H1 (cell line): ENCODE data around the gene CAP2. TPM values are rescaled to one million over a fixed set of nuclear protein-coding genes. Genes with fewer than 3 reads are reported as not detected.

ENCODE experiments used
- CTCF ChIA-PET: fragments of 300-600 bp; sonication (Branson Sonifier 250); formaldehyde crosslinking; loops from one replicate; lab custom pipeline; 2021; ENCODE audit not compliant: partially characterized antibody; lab: Charles Lee
- POLR2A ChIA-PET: fragments of 300-600 bp; sonication (Branson Sonifier 250); formaldehyde crosslinking; loops from one replicate; lab custom pipeline; 2021; ENCODE audit warnings: inconsistent platforms; ENCODE audit not compliant: partially characterized antibody; lab: Charles Lee
- DNase-seq, 2 experiments: peaks; one replicate each; pipeline versions ENCODE4 v3.0.0 to v3.0.0-alpha.2; 2010 to 2022; ENCODE audit warnings: low spot score in 2 of 2, low read depth in 1 of 2, mixed read lengths in 1 of 2
- FAIRE-seq: peaks from 2 replicates; lab custom pipeline; 2011; peaks lifted over from hg19 to GRCh38; lab: Jason Lieb, UNC
- H2AFZ ChIP-seq: 2 replicates; pipeline ENCODE4 v1.8.1; 2012; ENCODE audit warnings: low read length, inconsistent platforms
- H2AK5ac ChIP-seq: 2 replicates; pipeline ENCODE4 v1.6.1; 2013; ENCODE audit warnings: low read depth, low read length
- H2BK120ac ChIP-seq: replicated peaks from 2 replicates; pipeline ENCODE3; 2013; ENCODE audit warnings: low read depth, low read length, inconsistent platforms
- H2BK12ac ChIP-seq: 2 replicates; pipeline ENCODE4 v1.6.1; 2013; ENCODE audit warnings: low read depth, low read length
- H2BK15ac ChIP-seq: 2 replicates; pipeline ENCODE4 v1.6.1; 2013; ENCODE audit warnings: low read length
- H2BK20ac ChIP-seq: 2 replicates; pipeline ENCODE4 v1.6.1; 2013; ENCODE audit warnings: low read length
- H2BK5ac ChIP-seq: 2 replicates; pipeline ENCODE4 v1.6.1; 2013; ENCODE audit warnings: low read depth, low read length
- H3K14ac ChIP-seq: 2 replicates; pipeline ENCODE4 v1.6.1; 2013; ENCODE audit warnings: inconsistent platforms; ENCODE audit not compliant: insufficient read length
- H3K18ac ChIP-seq: 2 replicates; pipeline ENCODE4 v1.6.1; 2013; ENCODE audit warnings: low read length; ENCODE audit errors: extremely low read depth
- H3K23ac ChIP-seq: 2 replicates; pipeline ENCODE4 v1.6.1; 2013; ENCODE audit warnings: inconsistent platforms; ENCODE audit not compliant: insufficient read length
- H3K23me2 ChIP-seq: 2 replicates; pipeline ENCODE4 v1.6.1; 2013; ENCODE audit warnings: low read depth, low read length
- H3K27ac ChIP-seq: 2 replicates; pipeline ENCODE4 v1.6.1; 2011; ENCODE audit warnings: low read depth, low read length, inconsistent platforms
- H3K27me3 ChIP-seq, 4 experiments: replicated peaks in 1 of 4; 1 replicate in 1 of 4; 2 replicates in 3 of 4; pipeline versions ENCODE4 v1.6.1 to v1.8.1; 2011 to 2013; ENCODE audit warnings: low read length in 3 of 4, mild to moderate bottlenecking in 3 of 4, inconsistent platforms in 2 of 4, mixed read lengths in 2 of 4, moderate library complexity in 1 of 4; ENCODE audit not compliant: control insufficient read depth in 3 of 4, insufficient read depth in 3 of 4; ENCODE audit errors: extremely low read depth in 1 of 4
- H3K36me3 ChIP-seq, 4 experiments: 2 replicates each; pipeline versions ENCODE4 v1.6.1 to v1.8.1; 2011 to 2013; ENCODE audit warnings: mild to moderate bottlenecking in 4 of 4, low read length in 3 of 4, moderate library complexity in 2 of 4, control low read depth in 1 of 4, inconsistent platforms in 1 of 4; ENCODE audit not compliant: insufficient read depth in 4 of 4, control insufficient read depth in 2 of 4
- H3K4ac ChIP-seq: replicated peaks from 2 replicates; pipeline ENCODE3; 2013; ENCODE audit warnings: low read length, low read depth, mixed read lengths, inconsistent platforms; ENCODE audit not compliant: insufficient read length
- H3K4me1 ChIP-seq, 4 experiments: replicated peaks in 1 of 4; 1 replicate in 1 of 4; 2 replicates in 3 of 4; pipeline versions ENCODE4 v1.6.1 to v1.8.1; 2011 to 2013; ENCODE audit warnings: low read length in 3 of 4, inconsistent platforms in 2 of 4, mixed read lengths in 1 of 4; ENCODE audit not compliant: insufficient read depth in 4 of 4, control insufficient read depth in 3 of 4
- H3K4me2 ChIP-seq, 2 experiments: 2 replicates each; pipeline versions ENCODE4 v1.6.1 to v1.8.1; 2011 to 2013; ENCODE audit warnings: low read depth in 2 of 2, low read length in 2 of 2, control low read depth in 1 of 2, inconsistent platforms in 1 of 2, mild to moderate bottlenecking in 1 of 2; ENCODE audit not compliant: insufficient read depth in 1 of 2
- H3K4me3 ChIP-seq, 4 experiments: fragments of 200-600, 300-600 bp in 1 of 4; sonication (generic), shearing (Covaris generic), sonication (Bioruptor Twin) in 1 of 4; 2 replicates each; pipeline versions ENCODE4 v1.5.1 to v1.8.1; 2011 to 2016; ENCODE audit warnings: low read length in 4 of 4, low read depth in 3 of 4, control low read depth in 2 of 4, inconsistent platforms in 2 of 4, mild to moderate bottlenecking in 2 of 4, mixed read lengths in 1 of 4, moderate library complexity in 1 of 4; ENCODE audit not compliant: insufficient read depth in 2 of 4; ENCODE audit errors: extremely low read depth in 1 of 4
- H3K56ac ChIP-seq: replicated peaks from 2 replicates; pipeline ENCODE3; 2013; ENCODE audit warnings: low read depth, mild to moderate bottlenecking, mixed read lengths, low read length, inconsistent platforms; ENCODE audit not compliant: insufficient read length
- H3K79me1 ChIP-seq: 2 replicates; pipeline ENCODE4 v1.6.1; 2013; ENCODE audit warnings: low read depth, low read length, control low read depth
- H3K79me2 ChIP-seq, 2 experiments: 2 replicates each; pipeline versions ENCODE4 v1.6.1 to v1.8.1; 2012 to 2013; ENCODE audit warnings: low read length in 2 of 2, mild to moderate bottlenecking in 2 of 2, inconsistent platforms in 1 of 2; ENCODE audit not compliant: insufficient read depth in 2 of 2, control insufficient read depth in 1 of 2
- H3K9ac ChIP-seq, 4 experiments: replicated peaks in 1 of 4; 1 replicate in 1 of 4; 2 replicates in 3 of 4; pipeline versions ENCODE4 v1.6.1 to v1.8.1; 2011 to 2013; ENCODE audit warnings: low read depth in 3 of 4, low read length in 3 of 4, control low read depth in 2 of 4, mild to moderate bottlenecking in 2 of 4, moderate library complexity in 2 of 4, inconsistent platforms in 1 of 4; ENCODE audit errors: extremely low read depth in 1 of 4
- H3K9me3 ChIP-seq, 2 experiments: 2 replicates each; pipeline versions ENCODE4 v1.6.1 to v1.8.1; 2012 to 2013; ENCODE audit warnings: mild to moderate bottlenecking in 2 of 2, moderate library complexity in 2 of 2, control low read depth in 1 of 2, inconsistent platforms in 1 of 2, low read depth in 1 of 2, low read length in 1 of 2, mixed read lengths in 1 of 2; ENCODE audit not compliant: insufficient read depth in 2 of 2
- H4K20me1 ChIP-seq, 2 experiments: replicated peaks in 1 of 2; 2 replicates each; pipeline versions ENCODE3 to v1.8.1; 2011 to 2013; ENCODE audit warnings: inconsistent platforms in 2 of 2, low read length in 2 of 2, mild to moderate bottlenecking in 1 of 2; ENCODE audit not compliant: insufficient read depth in 2 of 2, control insufficient read depth in 1 of 2
- H4K5ac ChIP-seq: 2 replicates; pipeline ENCODE4 v1.6.1; 2013; ENCODE audit warnings: low read length, low read depth, mixed read lengths, inconsistent platforms; ENCODE audit not compliant: insufficient read length
- H4K8ac ChIP-seq: 2 replicates; pipeline ENCODE4 v1.8.0; 2013; ENCODE audit warnings: mild to moderate bottlenecking, moderate library complexity, low read length, inconsistent platforms; ENCODE audit not compliant: insufficient read depth; ENCODE audit errors: extremely low read depth
- H4K91ac ChIP-seq: replicated peaks from 2 replicates; pipeline ENCODE3; 2013; ENCODE audit warnings: low read length, mixed read lengths, inconsistent platforms; ENCODE audit not compliant: insufficient read length
- CHD2 ChIP-seq: IDR thresholded peaks from 2 replicates; pipeline ENCODE4 v1.6.1; 2012; ENCODE audit warnings: low read length, improper control_type of control experiment
- POLR2A ChIP-seq, 2 experiments: IDR thresholded peaks; 1 replicate in 1 of 2; 2 replicates in 1 of 2; pipeline ENCODE4 v1.6.1; 2011; ENCODE audit warnings: low read depth in 2 of 2, low read length in 2 of 2, mild to moderate bottlenecking in 2 of 2; ENCODE audit errors: control extremely low read depth in 1 of 2
- SUZ12 ChIP-seq: fragments of 200-600 bp; sonication (generic); IDR thresholded peaks from 2 replicates; pipeline ENCODE4 v1.6.1; 2012; ENCODE audit warnings: mild to moderate bottlenecking, inconsistent platforms, low read length, moderate library complexity, mixed read lengths
- TBP ChIP-seq: IDR thresholded peaks from 2 replicates; pipeline ENCODE4 v1.6.1; 2011; ENCODE audit warnings: low read depth, low read length, improper control_type of control experiment
- WGBS, 2 experiments: shearing (Covaris generic) in 1 of 2; methylation state at CpG; one replicate each; pipeline versions ENCODE4 v1.1.6 to v1.1.7; 2013 to 2015; ENCODE audit warnings: low lambda C conversion rate in 2 of 2, mixed read lengths in 2 of 2, inconsistent platforms in 1 of 2, low coverage in 1 of 2, missing lambda C conversion rate in 1 of 2; ENCODE audit not compliant: insufficient replicate concordance in 2 of 2, insufficient coverage in 1 of 2, insufficient read length in 1 of 2; ENCODE audit errors: extremely low coverage in 1 of 2, missing lambda C conversion rate in 1 of 2; 5-methylcytosine and 5-hydroxymethylcytosine counted together
- polyA plus RNA-seq, 7 experiments: library from polyadenylated mRNA; depleted of rRNA in 3 of 7; stranded (reverse) in 5 of 7; unstranded in 2 of 7; fragments of >200 nt in 5 of 7; fragments of 200-250 nt in 2 of 7; gene quantifications; 1 replicate in 5 of 7; 2 replicates in 1 of 7; 4 replicates in 1 of 7; pipeline versions ENCODE4 v1.2.1 to v1.2.3, GENCODE V29; 2011 to 2013; ENCODE audit warnings: missing spikeins in 2 of 7, mixed read lengths in 2 of 7
- total RNA-seq: library from RNA; stranded (reverse); fragmentation: NEBNext Ultra II Directional; extraction: Animal tissue kit (Norgen Biotek cat#: 25700); gene quantifications from 2 replicates; pipeline ENCODE4 v1.2.1, GENCODE V29; 2021
- TF ChIP-seq, protein P1 (sequence below), 3 experiments: IDR thresholded peaks; 1 replicate in 2 of 3; 2 replicates in 1 of 3; pipeline versions ENCODE4 v1.5.1 to v1.6.1; 2011; ENCODE audit warnings: low read length in 3 of 3, mild to moderate bottlenecking in 3 of 3, inconsistent platforms in 2 of 3, low read depth in 1 of 3, moderate library complexity in 1 of 3; ENCODE audit not compliant: insufficient read depth in 1 of 3; ENCODE audit errors: control extremely low read depth in 1 of 3

The CAP2 gene
- total and polyA plus RNA-seq, 2 of the 8 experiments (the other 6 are each of a cell fraction or from before 2014, with no cell fraction given), result 7.2 to 10.0 TPM

DNA sequence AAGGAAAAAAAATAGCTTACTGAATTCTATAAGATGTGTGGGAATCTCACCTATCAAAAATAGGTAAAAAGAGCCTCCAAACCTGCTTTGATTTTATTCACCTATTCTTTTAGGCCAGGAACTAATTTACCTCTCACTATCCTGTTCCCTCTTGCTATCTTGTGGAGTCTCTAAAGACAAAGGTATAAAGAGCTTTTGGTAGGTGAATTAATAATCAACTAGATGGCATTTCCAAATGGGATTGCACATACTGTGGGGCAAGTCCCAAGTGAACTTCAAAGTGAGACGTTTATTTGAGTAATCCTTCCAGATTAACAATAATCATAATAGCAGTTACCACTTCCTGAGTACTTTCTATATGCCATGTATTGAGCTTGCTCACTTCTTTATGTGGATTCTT, 209.5 kb downstream of the CAP2 start:
- CTCF ChIA-PET, result interaction anchor here (0.9 to 1.6 kb wide), 3 partner anchors 14 to 24 kb away, joined by 3 to 5 read pairs (median 3); no protein-coding TSS in a partner anchor
- H3K4me3 ChIP-seq, result no peak overlapping the region
- TF ChIP-seq TBP (no peak), POLR2A (IDR thresholded peaks at IDR 0.05; ENCODE audit: control extremely low read depth in 1 of 2, low read depth in 2 of 2, low read length in 2 of 2) (no peak), CHD2 (no peak), SUZ12 (no peak)
- TF ChIP-seq, protein P1, sequence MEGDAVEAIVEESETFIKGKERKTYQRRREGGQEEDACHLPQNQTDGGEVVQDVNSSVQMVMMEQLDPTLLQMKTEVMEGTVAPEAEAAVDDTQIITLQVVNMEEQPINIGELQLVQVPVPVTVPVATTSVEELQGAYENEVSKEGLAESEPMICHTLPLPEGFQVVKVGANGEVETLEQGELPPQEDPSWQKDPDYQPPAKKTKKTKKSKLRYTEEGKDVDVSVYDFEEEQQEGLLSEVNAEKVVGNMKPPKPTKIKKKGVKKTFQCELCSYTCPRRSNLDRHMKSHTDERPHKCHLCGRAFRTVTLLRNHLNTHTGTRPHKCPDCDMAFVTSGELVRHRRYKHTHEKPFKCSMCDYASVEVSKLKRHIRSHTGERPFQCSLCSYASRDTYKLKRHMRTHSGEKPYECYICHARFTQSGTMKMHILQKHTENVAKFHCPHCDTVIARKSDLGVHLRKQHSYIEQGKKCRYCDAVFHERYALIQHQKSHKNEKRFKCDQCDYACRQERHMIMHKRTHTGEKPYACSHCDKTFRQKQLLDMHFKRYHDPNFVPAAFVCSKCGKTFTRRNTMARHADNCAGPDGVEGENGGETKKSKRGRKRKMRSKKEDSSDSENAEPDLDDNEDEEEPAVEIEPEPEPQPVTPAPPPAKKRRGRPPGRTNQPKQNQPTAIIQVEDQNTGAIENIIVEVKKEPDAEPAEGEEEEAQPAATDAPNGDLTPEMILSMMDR (IDR thresholded peaks at IDR 0.05; ENCODE audit: control extremely low read depth in 1 of 3, insufficient read depth in 1 of 3, low read depth in 1 of 3, low read length in 3 of 3), result no peak

More for the DNA sequence above, 209.5 kb downstream of the CAP2 start:
- H2BK5ac ChIP-seq, result no peak overlapping the region
- no peak overlapping the region for H3K27ac ChIP-seq
- POLR2A ChIA-PET, result interaction anchor here (0.9 to 1.9 kb wide), 2 partner anchors 9 to 14 kb away, joined by 3 to 5 read pairs; no protein-coding TSS in a partner anchor
- H2AFZ ChIP-seq, result no peak overlapping the region
- H4K5ac ChIP-seq, result no peak overlapping the region
- no peaks in the 10 kb centered on the region for H3K9me3 ChIP-seq
- no peaks in the 10 kb centered on the region for H4K20me1 ChIP-seq
- H4K8ac ChIP-seq, result no peak overlapping the region
- H3K9ac ChIP-seq, result no peak overlapping the region
- no peak overlapping the region for H3K56ac ChIP-seq
- H2BK15ac ChIP-seq, result no peak overlapping the region
- WGBS, 2 experiments, result 75% methylated on average over 1 of the region's 1 CpG; no CpG with 5 or more reads in 1 of the 2 experiments
- peaks cover 6% of the 10 kb centered on the region; the same call in 1 of the 2 replicates for H3K23me2 ChIP-seq
- no peaks in the 10 kb centered on the region for H3K79me2 ChIP-seq
- no peak overlapping the region for H4K91ac ChIP-seq
- H3K14ac ChIP-seq, result no peak overlapping the region
- 0 out of 7 replicates have a peak, but pooled peaks cover 0 to 4% (median under 1%) of the 10 kb centered on the region in 4 experiments for H3K4me1 ChIP-seq
- FAIRE-seq (no peak), DNase-seq (no peak)
- no peak overlapping the region for H2AK5ac ChIP-seq
- no peaks in the 10 kb centered on the region for H3K79me1 ChIP-seq
- H3K4me2 ChIP-seq, result no peak overlapping the region
- no peaks in the 10 kb centered on the region for H3K27me3 ChIP-seq
- no peak overlapping the region for H2BK120ac ChIP-seq
- H3K4ac ChIP-seq, result no peak overlapping the region
- H3K23ac ChIP-seq, result no peak overlapping the region
- no peak overlapping the region for H3K18ac ChIP-seq
- no peak overlapping the region for H2BK12ac ChIP-seq
- no peak overlapping the region for H2BK20ac ChIP-seq
- H3K36me3 ChIP-seq, result peaks cover 0 to 9% (median 0%) of the 10 kb centered on the region in 4 experiments; a peak in 2 of 8 replicates
